Right atrium auricular region (tissue), 2 donors: Measurements from ENCODE around the gene FBLN2. TPM values are rescaled to one million over a fixed set of nuclear protein-coding genes. Genes with fewer than 3 reads are reported as not detected.
A peak's percentile ranks its signal among the peaks of the same experiment; 100 is the strongest.

Source experiments
- DNase-seq: peaks from one replicate; pipeline ENCODE4 v3.0.0-alpha.2; 2019; ENCODE audit warnings: low spot score
- H3K27ac ChIP-seq, 2 donors: fragments of 200-600 bp; sonication (generic); 1 replicate in 1 of 2; 2 replicates in 1 of 2; pipeline ENCODE4 v1.5.1; 2016 to 2019
- H3K27me3 ChIP-seq, 2 donors: fragments of 200-600 bp; sonication (generic); one replicate each; pipeline versions ENCODE4 v1.5.1 to v1.6.0; 2017 to 2019
- H3K36me3 ChIP-seq: fragments of 200-600 bp; sonication (generic); one replicate; pipeline ENCODE4 v1.5.1; 2016
- H3K4me1 ChIP-seq, 2 donors: fragments of 200-600 bp; sonication (generic); one replicate each; pipeline versions ENCODE4 v1.5.1 to v1.6.0; 2017 to 2019
- H3K4me3 ChIP-seq, 2 donors: fragments of 200-600 bp; sonication (generic); 1 replicate in 1 of 2; 2 replicates in 1 of 2; pipeline ENCODE4 v1.5.1; 2017 to 2019; ENCODE audit warnings: mild to moderate bottlenecking in 1 of 2, moderate library complexity in 1 of 2
- H3K9me3 ChIP-seq, 2 donors: fragments of 200-600 bp; sonication (generic); one replicate each; pipeline ENCODE4 v1.5.1; 2019
- total RNA-seq, 2 donors: library from RNA; depleted of rRNA; stranded (reverse); fragments of >200 nt; gene quantifications; one replicate each; pipeline ENCODE4 v1.1.0, GENCODE V29; 2016
- TF ChIP-seq, protein P1 (sequence below), 2 donors: fragments of 200-600 bp; sonication (generic); IDR thresholded peaks; one replicate each; pipeline ENCODE4 v1.5.1; 2019; ENCODE audit warnings: antibody characterized with exemption in 2 of 2

Gene FBLN2
- total RNA-seq, 2 donors from 2014 or later, result 122 to 185 TPM

DNA sequence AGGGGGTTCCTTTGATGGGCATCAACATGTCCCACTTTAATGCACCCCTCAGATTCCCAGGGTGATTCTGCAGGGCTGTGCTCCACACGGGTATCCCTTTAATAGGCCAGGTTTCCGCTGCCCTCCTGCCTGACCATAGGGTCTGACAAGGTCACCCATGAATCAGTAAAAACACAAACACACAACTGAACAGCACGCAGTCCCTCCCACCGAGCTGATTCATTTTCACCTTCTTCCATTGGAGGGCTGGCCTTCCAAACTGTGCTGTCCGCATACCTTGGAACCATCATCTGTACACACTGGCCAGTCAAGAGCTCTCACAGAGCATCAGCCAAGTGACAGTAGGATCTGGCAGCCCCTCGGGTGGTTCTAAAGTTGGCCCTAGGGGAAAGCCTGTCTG lies 93.7 kb downstream of the FBLN2 start:
- no peak for DNase-seq
- Histone ChIP-seq H3K27me3 (no peaks in the 10 kb centered on the region), H3K9me3 (no peaks in the 10 kb centered on the region), H3K27ac (no peak overlapping the region), H3K36me3 (no peaks in the 10 kb centered on the region), H3K4me3 (no peak overlapping the region), H3K4me1 (peaks cover 0 to 4% of the 10 kb centered on the region in 2 donors)
- TF ChIP-seq, protein P1, sequence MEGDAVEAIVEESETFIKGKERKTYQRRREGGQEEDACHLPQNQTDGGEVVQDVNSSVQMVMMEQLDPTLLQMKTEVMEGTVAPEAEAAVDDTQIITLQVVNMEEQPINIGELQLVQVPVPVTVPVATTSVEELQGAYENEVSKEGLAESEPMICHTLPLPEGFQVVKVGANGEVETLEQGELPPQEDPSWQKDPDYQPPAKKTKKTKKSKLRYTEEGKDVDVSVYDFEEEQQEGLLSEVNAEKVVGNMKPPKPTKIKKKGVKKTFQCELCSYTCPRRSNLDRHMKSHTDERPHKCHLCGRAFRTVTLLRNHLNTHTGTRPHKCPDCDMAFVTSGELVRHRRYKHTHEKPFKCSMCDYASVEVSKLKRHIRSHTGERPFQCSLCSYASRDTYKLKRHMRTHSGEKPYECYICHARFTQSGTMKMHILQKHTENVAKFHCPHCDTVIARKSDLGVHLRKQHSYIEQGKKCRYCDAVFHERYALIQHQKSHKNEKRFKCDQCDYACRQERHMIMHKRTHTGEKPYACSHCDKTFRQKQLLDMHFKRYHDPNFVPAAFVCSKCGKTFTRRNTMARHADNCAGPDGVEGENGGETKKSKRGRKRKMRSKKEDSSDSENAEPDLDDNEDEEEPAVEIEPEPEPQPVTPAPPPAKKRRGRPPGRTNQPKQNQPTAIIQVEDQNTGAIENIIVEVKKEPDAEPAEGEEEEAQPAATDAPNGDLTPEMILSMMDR (IDR thresholded peaks at IDR 0.05), result no peak

DNA sequence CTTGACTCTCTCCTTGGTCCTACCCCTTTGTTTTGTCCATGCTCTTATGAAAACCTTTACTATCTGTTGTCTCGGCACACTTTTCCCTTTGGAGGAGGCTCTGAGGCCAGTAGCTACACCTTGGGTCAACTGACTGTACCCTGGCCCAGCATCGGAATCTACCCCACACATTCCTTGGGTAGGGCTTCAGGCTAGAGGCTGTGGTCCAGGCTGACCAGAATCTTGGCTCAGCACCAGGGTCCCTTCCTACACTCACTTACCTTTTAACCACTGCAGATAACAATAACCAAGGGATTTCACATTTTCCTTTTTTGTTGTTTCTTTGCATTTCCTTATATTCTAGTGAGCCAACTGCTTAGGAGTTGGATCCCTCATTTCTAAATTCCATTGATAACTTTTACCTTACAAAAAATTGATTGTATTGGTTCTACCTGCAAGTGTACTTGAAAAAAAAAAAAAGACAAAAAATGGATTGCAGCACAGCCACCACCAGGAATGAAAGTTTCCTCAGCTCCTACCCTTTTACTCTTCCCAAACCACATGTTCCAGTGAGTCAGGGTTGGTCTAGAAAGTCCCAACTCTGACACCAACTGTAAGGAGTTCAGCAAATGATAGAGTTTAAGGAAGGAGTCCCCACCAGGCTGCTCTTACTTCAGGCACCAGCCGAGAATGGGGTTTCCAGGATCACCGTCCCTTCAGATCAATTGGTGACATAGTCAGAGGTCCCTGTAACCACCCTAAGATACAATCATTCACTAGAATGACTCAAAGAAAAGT lies 95.6 kb downstream of the FBLN2 start:
- TF ChIP-seq, protein P1 (IDR thresholded peaks at IDR 0.05), result no peak
- DNase-seq, result no peak
- Histone ChIP-seq H3K4me3 (no peak overlapping the region), H3K9me3 (no peaks in the 10 kb centered on the region), H3K27ac (no peak overlapping the region), H3K36me3 (no peaks in the 10 kb centered on the region), H3K4me1 (peaks cover 0 to 14% of the 10 kb centered on the region in 2 donors), H3K27me3 (no peaks in the 10 kb centered on the region)

DNA sequence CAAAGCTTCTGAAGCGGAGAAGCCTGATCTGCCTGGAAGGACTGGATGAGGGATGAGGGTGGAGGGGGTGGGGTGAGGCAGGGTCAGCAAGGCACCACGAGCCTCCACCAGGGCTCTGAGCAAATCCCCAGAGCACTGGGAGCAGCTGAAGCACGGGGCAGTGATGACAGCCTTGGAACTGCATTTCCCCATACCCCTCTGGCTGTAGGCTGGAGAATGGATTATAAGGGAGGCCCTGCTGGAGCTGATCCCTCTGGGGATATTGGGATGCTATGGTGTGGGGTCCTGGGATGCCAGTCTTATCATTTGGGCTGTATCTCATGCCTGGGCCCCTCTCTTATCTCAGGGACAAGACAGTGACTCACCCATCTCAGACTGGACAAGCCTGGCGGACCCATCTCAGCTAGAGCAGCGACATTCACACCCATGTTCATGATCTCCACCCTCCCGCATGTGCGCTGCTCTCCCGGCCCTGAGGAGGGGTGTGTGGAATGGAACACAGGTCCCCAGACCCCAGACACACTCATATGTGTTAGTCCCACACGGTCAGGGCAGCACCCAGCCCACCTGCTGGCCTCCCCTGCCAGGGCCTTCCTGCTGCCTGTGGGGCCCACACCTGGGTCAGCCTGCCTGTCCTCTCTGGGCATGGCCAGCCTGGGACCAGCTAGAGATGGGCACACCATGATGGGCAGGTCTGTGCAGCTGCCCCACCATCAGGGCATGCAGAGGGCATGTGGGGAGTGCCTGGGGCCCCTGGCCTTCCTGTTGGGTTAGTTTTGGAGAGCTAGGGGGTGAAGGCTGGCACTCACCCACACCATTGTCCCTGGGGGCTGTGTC lies 97.1 kb downstream of the FBLN2 start:
- Histone ChIP-seq H3K27me3 (no peaks in the 10 kb centered on the region), H3K4me1 (peaks cover 0 to 22% of the 10 kb centered on the region in 2 donors), H3K27ac (no peak overlapping the region), H3K9me3 (no peaks in the 10 kb centered on the region), H3K4me3 (no peak overlapping the region), H3K36me3 (no peaks in the 10 kb centered on the region)
- TF ChIP-seq, protein P1 (IDR thresholded peaks at IDR 0.05), result no peak
- DNase-seq, result no peak

DNA sequence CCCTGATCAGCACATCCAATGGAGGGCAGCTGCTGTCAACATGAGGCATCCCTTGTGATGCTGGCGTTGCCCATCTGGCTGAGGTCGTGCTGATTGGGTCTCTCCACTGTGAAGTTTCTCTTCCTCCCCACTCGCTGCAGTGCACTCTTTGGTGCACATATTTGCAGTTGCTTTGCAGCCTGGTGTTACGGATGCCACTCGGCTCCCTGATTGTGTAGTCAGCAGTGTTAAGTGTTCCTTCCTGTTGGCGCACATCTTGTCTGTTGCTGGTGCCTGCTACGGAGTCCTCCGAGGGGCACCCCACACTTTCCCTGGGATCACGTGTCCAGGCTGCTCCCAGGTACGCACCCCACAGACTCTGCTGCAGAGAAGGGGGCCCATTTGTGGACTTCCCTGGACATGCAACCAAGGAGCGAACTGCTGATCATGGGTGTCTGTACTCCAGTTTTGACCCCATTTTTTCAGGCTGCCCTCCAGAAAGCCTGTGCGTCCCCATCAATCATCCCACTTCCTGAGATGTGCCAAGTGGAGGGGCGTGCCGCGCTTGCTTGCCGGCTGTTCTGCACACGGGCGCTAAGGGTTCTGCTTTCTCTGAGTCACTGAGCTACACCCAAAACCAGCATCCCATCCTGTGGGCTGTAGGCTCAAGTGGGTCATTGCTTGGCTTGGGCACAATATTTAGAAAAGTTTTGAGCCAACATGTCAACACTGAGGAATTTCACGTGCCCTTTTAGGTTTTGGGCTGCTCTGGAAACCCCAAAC lies 98.6 kb downstream of the FBLN2 start:
- TF ChIP-seq, protein P1 (IDR thresholded peaks at IDR 0.05), result no peak
- Histone ChIP-seq H3K4me1 (peaks cover 0 to 22% of the 10 kb centered on the region in 2 donors), H3K36me3 (no peaks in the 10 kb centered on the region), H3K9me3 (no peaks in the 10 kb centered on the region), H3K4me3 (no peak overlapping the region), H3K27me3 (no peaks in the 10 kb centered on the region), H3K27ac (no peak overlapping the region)
- no peak for DNase-seq

DNA sequence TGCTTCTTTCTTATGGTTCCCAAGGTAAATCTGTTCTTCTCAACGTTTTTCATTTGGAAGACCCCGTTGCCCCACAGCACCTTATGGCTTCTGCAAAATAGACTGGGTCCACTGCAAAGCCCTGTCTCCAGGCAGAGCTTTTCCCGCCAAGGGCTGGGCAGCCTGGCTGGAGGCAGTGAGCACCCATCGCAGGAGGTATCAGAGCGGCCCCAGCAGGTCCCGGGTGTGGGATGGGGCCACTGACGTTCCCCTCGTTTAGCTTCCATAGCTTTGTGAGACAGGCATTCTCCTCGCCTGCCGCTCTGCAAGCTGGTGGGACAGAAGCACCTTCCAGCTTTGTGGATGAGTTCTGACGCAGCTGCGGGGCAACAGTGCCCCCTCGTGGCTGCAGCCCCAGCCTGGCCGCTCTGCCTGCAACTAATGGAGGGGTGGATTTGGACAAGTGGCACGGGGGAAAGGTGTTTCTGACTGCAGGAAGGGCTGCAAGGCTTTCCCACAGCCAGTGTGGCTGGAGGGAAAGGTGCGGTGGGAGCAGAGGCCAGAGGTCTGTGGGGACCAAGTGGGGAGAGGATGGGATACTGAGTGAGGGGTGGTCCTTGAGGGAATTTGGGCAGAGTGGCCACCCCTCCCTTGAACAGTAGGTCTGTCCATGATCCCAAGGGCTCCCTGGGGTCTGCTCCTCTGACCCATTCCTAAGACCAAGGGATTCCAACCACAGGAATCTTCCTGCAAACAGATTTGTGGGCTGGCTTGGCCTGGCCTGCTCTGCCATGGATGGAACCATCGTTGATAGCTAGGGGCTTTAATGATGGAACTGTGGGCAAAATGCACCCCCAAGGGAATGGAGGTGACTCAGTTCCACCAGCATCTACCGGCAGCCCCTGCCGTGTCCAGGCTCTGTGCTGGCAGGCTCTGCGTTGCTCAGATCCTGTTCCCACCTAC lies 99.4 kb downstream of the FBLN2 start:
- peak; percentile 86 for DNase-seq
- Histone ChIP-seq H3K27ac (no peak overlapping the region), H3K9me3 (no peaks in the 10 kb centered on the region), H3K4me1 (peaks cover 0 to 22% of the 10 kb centered on the region in 2 donors), H3K36me3 (no peaks in the 10 kb centered on the region), H3K27me3 (no peaks in the 10 kb centered on the region), H3K4me3 (no peak overlapping the region)
- TF ChIP-seq, protein P1 (IDR thresholded peaks at IDR 0.05), result peak; percentile 90 to 97
